ENCODE measurements around the gene CAPZA1.

The CAPZA1 gene

GRCh38 chr1:112714313-112715263 is 95.0 kb downstream of the CAPZA1 start:
- H3K4me3 ChIP-seq (ENCODE audit: low read depth, low read length) = peak overlapping the region; percentile 60
- no peak for DNase-seq (ENCODE audit: low read depth)
- peak; percentile 5 for TF ChIP-seq CTCF (IDR thresholded peaks at IDR 0.05; ENCODE audit: low read depth, low read length, missing control alignments)

DNA sequence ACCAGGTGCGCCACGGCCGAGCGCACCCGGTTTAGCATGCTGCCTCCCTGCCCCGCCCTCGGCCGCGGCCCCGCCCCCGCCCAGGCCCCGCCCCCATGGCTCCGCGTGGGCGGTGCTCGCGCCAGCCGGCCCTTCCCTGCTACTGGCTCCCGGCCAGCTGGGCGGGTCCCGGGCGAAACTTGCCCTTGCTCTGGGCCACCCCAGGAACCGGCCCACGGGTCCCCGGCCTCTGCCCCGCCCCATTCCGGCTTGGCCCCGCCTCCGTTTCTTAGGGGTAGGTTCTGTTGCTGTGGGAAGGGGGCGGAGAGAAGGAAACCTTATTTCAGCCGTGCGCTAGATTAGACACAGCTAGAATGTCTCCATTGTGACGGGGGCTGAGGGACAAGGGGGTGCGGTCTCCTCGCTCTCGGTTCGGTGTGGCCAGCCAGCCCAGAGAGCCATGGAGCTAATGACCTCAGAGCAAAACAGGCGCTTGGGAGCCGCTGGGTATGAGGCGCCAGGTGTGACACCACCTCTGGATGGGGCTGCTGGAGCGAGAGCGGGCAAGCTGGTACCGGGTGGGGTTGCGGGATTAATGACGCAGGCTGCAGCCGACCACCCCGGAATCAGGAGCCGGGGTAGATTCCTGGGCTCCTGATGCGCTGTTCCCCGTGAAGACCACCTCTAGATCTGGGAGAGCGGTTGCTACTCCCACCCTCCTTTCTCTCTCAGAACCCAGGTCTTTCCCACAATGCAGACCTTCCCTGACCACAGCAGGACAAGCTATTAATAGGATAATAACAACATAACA is 95.8 kb downstream of the CAPZA1 start, which contains the start of gene PPM1J:
Gene PPM1J (minus strand): TSS at position 69 of the 790 bp plus-strand sequence. CDS start 31 bp downstream, at position 38.
- H3K4me3 ChIP-seq (ENCODE audit: low read depth, low read length) = peak within 1 kb of the TSS; percentile 60
- no peak for TF ChIP-seq CTCF (IDR thresholded peaks at IDR 0.05; ENCODE audit: low read depth, low read length, missing control alignments)
- DNase-seq (ENCODE audit: low read depth) = peak; percentile 80

DNA sequence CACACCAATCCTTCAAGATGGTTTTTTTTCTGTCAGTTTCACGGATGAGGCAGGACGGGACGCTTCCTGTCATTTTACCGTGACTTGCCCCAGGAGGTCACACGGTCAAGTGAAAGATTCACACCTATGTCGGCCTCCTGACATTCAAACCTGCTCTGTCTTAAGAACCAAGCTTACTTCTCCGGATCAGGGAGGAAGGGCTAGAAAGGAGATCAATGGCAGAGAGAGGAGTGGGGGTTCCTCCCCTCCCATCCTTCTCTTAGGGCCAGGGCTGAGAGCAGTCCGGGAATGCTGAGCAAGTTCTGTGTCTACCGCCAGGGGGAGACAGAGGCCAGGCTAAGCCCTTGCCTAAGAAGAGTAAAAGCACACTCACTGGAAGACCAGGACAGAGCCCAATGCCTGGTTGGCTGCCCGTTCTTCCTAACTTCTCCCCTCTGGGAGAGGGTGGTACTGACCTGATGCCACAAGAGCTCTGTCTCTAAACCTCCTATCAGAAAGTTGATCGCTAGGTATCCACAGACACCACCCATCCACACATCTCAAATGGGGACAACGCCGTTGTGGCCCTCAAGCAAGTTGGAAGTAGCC is 96.6 kb downstream of the CAPZA1 start:
- peak; percentile 57 for DNase-seq (ENCODE audit: low read depth)
- H3K4me3 ChIP-seq (ENCODE audit: low read depth, low read length) = peak overlapping the region; percentile 53; the same call in 1 of the 2 replicates
- TF ChIP-seq CTCF (IDR thresholded peaks at IDR 0.05; ENCODE audit: low read depth, low read length, missing control alignments) = peak; percentile 99

- peak; percentile 3 for TF ChIP-seq CTCF (IDR thresholded peaks at IDR 0.05; ENCODE audit: low read depth, low read length, missing control alignments)
- no peak for DNase-seq (ENCODE audit: low read depth)
- H3K4me3 ChIP-seq (ENCODE audit: low read depth, low read length) = no peak overlapping the region
These were observed 97.7 kb downstream of the CAPZA1 start for GRCh38 chr1:112717263-112717873.

GRCh38 chr1:112718691-112719418 is 99.2 kb downstream of the CAPZA1 start:
- peak; percentile 89 for TF ChIP-seq CTCF (IDR thresholded peaks at IDR 0.05; ENCODE audit: low read depth, low read length, missing control alignments)
- DNase-seq (ENCODE audit: low read depth) = no peak
- H3K4me3 ChIP-seq (ENCODE audit: low read depth, low read length) = no peak overlapping the region

DNA sequence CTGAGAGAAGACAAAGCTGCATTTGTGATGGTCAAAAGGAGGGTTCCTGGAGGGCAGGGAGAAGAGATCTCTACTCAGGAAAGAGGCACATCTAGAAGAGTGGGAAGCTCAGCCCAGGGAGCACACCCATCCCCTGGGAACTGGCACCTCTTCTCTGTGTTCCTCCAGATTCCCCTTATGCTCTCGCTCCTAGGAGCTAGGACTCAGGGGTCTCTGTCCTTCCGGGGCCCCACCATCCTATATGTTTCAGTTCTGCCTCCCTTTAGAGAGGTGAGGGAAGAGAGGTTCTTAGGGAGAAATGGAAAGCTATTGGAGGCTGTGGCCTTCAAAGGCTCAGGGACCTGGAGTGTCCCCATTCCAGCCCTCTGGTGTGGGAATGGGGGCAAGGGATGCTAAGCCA is 100.1 kb downstream of the CAPZA1 start:
- TF ChIP-seq CTCF (IDR thresholded peaks at IDR 0.05; ENCODE audit: low read depth, low read length, missing control alignments) = no peak
- no peak for DNase-seq (ENCODE audit: low read depth)
- no peak overlapping the region for H3K4me3 ChIP-seq (ENCODE audit: low read depth, low read length)
